ENCODE measurements around the gene CYB5R3.

DNA sequence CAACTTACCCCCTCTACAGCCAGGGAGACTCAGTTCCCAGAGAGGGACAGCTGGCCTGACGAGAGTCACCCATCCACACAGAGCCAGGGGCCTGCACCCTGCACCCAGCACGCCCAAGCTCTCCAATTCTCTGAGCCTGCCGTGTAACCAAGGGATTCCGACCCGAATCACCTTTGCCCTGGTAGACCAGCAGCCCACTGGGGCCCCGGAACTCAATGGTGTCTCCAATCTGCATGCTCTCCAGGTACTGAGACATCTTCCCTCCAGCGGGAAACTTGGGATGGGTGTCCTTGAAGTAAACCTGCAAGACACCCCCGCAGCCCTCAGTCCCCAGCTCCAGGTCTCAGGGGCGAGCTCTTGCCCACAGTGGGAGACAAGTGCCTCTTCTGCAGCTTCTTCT lies 21.2 kb downstream of the CYB5R3 start:
- TF ChIP-seq, protein P1, sequence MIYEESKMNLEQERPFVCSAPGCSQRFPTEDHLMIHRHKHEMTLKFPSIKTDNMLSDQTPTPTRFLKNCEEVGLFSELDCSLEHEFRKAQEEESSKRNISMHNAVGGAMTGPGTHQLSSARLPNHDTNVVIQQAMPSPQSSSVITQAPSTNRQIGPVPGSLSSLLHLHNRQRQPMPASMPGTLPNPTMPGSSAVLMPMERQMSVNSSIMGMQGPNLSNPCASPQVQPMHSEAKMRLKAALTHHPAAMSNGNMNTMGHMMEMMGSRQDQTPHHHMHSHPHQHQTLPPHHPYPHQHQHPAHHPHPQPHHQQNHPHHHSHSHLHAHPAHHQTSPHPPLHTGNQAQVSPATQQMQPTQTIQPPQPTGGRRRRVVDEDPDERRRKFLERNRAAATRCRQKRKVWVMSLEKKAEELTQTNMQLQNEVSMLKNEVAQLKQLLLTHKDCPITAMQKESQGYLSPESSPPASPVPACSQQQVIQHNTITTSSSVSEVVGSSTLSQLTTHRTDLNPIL (CRISPR knock-in tag; IDR thresholded peaks at IDR 0.05; ENCODE audit: low read depth) = no peak
- TF ChIP-seq, protein P2, sequence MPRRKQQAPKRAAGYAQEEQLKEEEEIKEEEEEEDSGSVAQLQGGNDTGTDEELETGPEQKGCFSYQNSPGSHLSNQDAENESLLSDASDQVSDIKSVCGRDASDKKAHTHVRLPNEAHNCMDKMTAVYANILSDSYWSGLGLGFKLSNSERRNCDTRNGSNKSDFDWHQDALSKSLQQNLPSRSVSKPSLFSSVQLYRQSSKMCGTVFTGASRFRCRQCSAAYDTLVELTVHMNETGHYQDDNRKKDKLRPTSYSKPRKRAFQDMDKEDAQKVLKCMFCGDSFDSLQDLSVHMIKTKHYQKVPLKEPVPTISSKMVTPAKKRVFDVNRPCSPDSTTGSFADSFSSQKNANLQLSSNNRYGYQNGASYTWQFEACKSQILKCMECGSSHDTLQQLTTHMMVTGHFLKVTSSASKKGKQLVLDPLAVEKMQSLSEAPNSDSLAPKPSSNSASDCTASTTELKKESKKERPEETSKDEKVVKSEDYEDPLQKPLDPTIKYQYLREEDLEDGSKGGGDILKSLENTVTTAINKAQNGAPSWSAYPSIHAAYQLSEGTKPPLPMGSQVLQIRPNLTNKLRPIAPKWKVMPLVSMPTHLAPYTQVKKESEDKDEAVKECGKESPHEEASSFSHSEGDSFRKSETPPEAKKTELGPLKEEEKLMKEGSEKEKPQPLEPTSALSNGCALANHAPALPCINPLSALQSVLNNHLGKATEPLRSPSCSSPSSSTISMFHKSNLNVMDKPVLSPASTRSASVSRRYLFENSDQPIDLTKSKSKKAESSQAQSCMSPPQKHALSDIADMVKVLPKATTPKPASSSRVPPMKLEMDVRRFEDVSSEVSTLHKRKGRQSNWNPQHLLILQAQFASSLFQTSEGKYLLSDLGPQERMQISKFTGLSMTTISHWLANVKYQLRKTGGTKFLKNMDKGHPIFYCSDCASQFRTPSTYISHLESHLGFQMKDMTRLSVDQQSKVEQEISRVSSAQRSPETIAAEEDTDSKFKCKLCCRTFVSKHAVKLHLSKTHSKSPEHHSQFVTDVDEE (CRISPR knock-in tag; IDR thresholded peaks at IDR 0.05) = no peak
- no peak for TF ChIP-seq TCF4 (CRISPR knock-in tag; IDR thresholded peaks at IDR 0.05; ENCODE audit: borderline replicate concordance)

Measured in SK-N-SH treated with all-trans-retinoic acid at 6 μM for 48 hours (cell line).